ENCODE data around the gene GAS2L2.
"Not testable (repeated sequence)": the region's sequence is repeated elsewhere in the genome, so short reads cannot be mapped to it uniquely, and the experiment has no call there.

The GAS2L2 gene

DNA sequence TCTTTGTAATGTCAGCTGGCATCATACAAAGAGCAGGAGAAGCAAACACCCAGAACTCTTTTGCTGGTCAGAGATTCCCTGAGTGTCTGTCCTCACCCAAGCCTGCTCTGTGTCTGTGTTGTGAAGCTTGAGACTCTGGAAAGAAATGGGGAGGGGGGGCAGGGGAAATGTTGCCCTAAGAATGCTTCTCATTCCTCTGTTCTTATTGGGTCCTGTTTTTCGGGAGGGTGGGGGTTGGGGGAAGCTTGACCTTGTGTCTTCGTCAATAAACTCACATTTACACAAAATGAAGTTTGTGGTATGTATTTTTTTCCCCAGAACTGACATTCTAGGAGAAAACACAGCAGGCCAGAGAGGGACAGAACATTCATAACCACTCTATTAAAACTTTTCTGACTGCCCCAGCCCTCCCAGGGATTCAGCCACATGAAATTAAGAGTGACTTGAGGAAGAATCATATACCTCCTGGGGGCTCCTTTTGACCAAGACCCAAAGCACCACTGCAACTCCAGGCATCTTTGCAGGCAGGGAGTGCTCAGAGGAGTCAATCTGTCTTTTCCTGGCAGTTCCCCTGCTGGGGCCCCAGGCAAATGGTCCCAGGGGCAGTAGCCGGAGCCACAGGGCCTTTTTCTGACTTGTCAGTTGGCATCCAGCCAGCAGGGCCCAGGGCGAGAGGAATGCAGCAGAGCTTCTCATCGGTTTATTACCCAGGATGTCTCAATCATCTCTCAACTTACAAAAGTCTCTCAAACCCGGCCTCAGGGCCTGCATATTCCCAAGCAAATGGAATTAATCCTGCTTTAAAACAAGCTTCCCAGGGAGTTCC lies 26.7 kb downstream of the GAS2L2 start:
- DNase-seq: no peak

DNA sequence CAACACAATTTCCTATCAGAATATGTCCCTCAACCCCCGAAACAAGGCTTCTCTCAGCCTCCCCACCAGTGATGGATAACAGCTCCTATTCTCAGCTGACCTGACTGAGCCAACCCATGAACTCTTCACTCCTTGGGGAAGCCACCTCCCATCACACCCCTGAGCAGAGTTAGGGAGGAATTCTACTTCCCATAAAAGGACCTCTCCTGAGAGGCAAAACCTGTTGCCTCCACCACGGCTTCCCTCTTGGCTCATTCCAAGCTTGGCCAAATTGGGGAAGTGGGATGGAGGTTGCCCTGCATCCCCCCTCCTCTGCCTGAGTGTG lies 27.3 kb downstream of the GAS2L2 start:
- no peak for DNase-seq

GRCh38 chr17:35725058-35725457 lies 28.0 kb downstream of the GAS2L2 start:
- DNase-seq: no peak

DNA sequence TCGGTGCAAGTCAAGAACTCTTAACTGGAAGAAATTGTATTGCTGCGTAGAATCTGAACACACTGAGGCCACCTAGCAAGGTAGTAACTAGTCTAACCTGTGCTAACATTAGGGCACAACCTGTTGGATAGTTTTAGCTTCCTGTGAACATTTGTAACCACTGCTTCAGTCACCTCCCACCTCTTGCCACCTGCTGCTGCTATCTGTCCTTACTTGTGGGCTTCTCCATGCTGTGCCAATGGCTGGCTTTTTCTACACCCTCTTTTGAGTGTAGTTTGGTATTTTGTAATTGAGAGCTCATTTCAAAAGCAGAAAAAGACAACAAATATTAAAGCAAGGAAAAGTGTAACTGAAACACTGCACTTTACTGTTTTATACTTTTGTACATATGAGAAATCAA lies 29.3 kb downstream of the GAS2L2 start:
- DNase-seq: no peak

DNA sequence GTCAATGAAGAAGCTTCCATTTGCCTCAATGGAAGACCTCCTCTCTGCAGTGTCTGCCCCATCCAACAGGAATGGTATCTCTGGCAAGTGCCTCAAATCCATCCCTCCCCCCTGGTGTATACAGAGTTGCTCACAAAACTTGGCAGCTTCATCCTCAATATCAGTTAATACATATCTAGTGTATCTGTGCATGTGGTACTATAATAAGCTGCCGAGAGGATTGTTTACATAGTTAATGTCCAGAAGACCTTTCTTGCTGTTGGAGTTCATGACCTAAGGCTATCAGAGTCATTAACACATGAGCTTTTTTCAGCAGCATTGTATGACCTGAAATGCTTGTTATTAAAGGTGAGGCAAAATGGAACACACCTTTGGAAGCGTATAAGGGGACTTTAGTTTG lies 35.6 kb downstream of the GAS2L2 start:
- no peak for DNase-seq

DNA sequence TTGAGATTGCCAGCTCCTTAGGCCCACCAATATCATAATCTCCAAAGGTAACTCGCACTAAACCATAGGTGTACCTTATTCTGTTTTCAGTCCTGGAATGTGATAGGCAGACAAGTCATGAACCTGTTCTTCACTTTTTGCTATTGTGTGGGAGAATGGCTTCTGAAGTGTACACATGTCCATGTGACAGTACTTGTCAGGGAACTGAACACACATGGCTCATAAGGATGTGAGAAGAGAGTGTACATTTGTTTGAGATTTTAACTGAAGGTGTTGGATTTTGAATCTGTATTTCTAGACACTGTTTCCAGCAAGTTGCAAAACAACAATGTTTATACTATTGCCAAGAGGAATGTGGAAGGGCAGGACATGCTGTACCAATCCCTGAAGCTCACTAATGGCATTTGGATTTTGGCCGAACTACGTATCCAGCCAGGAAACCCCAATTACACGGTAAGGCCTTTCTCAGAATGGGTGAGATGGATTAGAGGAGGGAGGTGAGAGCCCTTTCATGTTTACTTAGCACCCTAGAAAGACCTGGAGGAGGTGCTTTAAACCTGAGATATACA lies 36.1 kb downstream of the GAS2L2 start:
- no peak for DNase-seq

GRCh38 chr17:35716173-35716572 lies 36.9 kb downstream of the GAS2L2 start:
- DNase-seq: no peak

- no peak for DNase-seq
Observed at GRCh38 chr17:35715416-35715815, 37.6 kb downstream of the GAS2L2 start.

DNA sequence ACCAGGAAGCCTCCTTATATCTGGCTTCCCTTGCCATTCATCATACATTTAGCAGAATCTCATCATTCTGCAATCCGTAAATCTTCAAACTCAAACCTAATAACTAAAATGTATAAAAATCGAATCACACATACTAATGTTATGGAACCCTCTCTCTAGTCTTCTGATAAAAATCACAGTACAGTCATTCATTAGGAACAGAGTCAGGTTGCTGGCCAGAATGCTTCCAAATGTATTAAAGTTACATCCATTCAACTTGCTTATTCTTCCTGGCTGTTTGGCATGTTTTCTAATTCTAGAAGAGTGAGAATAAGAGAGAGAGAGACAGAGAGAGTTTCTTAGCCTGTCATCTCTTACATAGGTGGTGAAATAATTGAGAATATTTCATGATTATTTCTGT lies 38.1 kb downstream of the GAS2L2 start:
- no peak for DNase-seq

- DNase-seq: no peak
Observed at GRCh38 chr17:35713069-35713728, 39.8 kb downstream of the GAS2L2 start.

DNA sequence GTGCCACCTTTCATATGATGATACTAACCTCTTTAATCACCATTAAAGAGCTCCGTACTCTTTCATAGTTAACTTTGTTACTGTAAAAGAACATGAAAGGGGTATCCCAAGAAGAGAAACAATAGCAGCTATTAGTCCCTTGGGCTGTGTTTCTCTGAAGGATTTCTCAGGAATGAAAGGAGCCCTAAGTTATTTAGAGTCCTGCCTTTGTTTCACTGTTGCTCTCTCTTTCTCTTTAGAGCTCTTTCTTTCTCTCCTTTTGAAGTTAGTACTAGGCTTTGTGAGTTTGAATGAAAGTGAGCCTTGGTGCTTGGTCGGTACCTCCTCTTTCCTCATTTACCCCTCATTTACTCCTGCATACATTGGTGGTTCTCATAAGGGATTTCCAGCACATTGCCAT lies 42.1 kb downstream of the GAS2L2 start:
- no peak for DNase-seq

DNA sequence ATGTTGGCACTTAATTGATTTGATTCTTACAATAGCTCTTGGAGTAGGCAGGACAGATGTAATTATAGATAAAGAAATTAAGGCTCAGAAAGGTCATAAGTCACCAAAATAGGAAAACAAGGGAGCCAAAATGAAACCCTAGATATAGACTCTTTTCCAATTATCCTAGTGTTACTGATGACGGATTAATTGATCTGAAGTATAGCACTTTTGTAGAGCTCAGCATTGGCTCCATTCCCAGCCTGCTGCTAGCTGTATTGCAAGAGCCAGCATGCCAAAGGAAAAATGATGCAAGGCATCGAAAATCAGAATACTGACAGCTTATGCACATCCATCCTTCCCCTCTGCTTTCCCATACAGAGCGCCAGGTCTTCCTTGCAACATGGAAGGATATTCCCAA lies 43.2 kb downstream of the GAS2L2 start:
- DNase-seq: no peak

DNA sequence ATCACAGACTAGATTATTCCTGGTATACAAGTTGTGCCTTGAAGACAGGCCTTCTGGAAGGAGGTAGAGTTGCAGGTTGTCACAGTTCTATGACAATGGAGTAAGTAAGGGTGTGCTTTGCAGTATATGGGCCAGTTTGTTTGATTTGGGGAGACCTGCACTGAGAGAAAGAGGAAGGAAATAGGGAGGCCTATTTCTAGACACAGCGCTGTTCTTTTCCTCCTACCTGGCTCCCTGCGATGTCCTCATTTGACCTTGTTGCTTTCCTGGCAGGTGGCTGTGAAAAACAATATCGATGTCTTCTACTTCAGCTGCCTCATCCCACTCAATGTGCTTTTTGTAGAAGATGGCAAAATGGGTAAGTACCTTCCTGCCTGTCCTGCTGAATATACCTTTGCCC lies 44.1 kb downstream of the GAS2L2 start:
- peak; percentile 28 for DNase-seq

- no peak for DNase-seq
Observed at GRCh38 chr17:35708149-35708548, 44.9 kb downstream of the GAS2L2 start.

- peak; percentile 20 for DNase-seq
Observed at GRCh38 chr17:35705705-35706104, 47.3 kb downstream of the GAS2L2 start.

- DNase-seq: no peak
Observed at GRCh38 chr17:35705230-35705629, 47.8 kb downstream of the GAS2L2 start.

DNA sequence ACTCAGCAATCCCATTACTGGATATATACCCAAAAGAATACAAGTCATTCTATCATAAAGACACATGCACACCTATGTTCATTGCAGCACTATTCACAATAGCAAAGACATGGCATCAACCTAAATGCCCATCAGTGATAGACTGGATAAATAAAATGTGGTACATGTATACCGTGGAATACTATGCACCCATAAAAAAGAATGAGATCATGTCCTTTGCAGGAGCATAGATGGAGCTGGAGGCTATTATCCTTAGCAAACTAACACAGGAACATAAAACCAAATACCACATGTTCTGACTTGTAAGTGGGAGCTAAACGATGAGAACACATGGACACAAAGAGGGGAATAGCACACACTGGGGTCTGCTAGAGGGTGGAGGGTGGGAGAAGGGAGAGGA lies 49.7 kb downstream of the GAS2L2 start:
- DNase-seq: not testable (repeated sequence)

GRCh38 chr17:35701491-35701890 lies 51.5 kb downstream of the GAS2L2 start:
- no peak for DNase-seq

- DNase-seq: no peak
Observed at GRCh38 chr17:35700150-35700549, 52.9 kb downstream of the GAS2L2 start.

GRCh38 chr17:35698800-35699199 lies 54.2 kb downstream of the GAS2L2 start:
- DNase-seq: no peak

- DNase-seq: no peak
Observed at GRCh38 chr17:35695613-35696012, 57.4 kb downstream of the GAS2L2 start.

DNA sequence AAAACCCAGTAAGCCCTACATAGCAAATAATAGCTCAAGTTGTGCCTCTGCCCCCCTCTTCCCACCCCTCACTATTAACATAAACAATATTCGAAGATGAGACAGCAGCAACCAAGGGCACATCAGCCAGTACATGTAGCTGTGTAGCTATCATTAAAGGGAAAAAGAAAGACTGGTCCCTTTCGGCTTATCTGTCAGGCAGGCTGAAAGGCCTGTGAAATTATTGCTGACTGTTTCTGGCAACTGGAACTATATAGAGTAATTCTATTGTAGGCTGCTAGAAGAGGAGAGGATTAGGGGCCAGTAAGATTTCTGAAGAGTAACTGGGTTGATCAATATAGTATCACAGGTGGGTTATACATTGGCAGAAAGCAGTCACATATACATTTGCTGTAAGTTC lies 58.1 kb downstream of the GAS2L2 start:
- no peak for DNase-seq

Data from NCI-H774 (cell line).